Smooth muscle cell (in vitro differentiated cells): ENCODE measurements around the gene UCK1. TPM values are rescaled to one million over a fixed set of nuclear protein-coding genes. Genes with fewer than 3 reads are reported as not detected.
A peak's percentile ranks its signal among the peaks of the same experiment; 100 is the strongest.
"Not testable (repeated sequence)": the region's sequence is repeated elsewhere in the genome, so short reads cannot be mapped to it uniquely, and the experiment has no call there.

Source experiments
- DNase-seq: peaks from one replicate; lab custom pipeline; 2025; ENCODE audit not compliant: unreplicated experiment; lab: John Stamatoyannopoulos, UW
- H2AFZ ChIP-seq: fragments of 200-600 bp; sonication (generic); 2 replicates; pipeline ENCODE4 v1.6.0; 2016; ENCODE audit warnings: antibody characterized with exemption, low read depth, mild to moderate bottlenecking
- H3F3A ChIP-seq: fragments of 200-600 bp; sonication (generic); 2 replicates; pipeline ENCODE4 v1.6.0; 2017; ENCODE audit warnings: antibody characterized with exemption, low read depth
- H3K27ac ChIP-seq: fragments of 200-600 bp; sonication (generic); 2 replicates; pipeline ENCODE4 v1.5.1; 2016; ENCODE audit warnings: low read depth, mild to moderate bottlenecking
- H3K27me3 ChIP-seq: fragments of 200-600 bp; sonication (generic); 2 replicates; pipeline ENCODE4 v1.6.1; 2016; ENCODE audit warnings: low read depth, mild to moderate bottlenecking
- H3K36me3 ChIP-seq: fragments of 200-600 bp; sonication (generic); 2 replicates; pipeline ENCODE4 v1.5.1; 2016; ENCODE audit warnings: low read depth
- H3K4me1 ChIP-seq: fragments of 200-600 bp; sonication (generic); 2 replicates; pipeline ENCODE4 v1.5.1; 2016; ENCODE audit warnings: low read depth
- H3K4me2 ChIP-seq: fragments of 200-600 bp; sonication (generic); 2 replicates; pipeline ENCODE4 v1.6.0; 2016; ENCODE audit warnings: mild to moderate bottlenecking
- H3K4me3 ChIP-seq: fragments of 200-600 bp; sonication (generic); 2 replicates; pipeline ENCODE4 v1.5.1; 2016; ENCODE audit warnings: mild to moderate bottlenecking
- H3K79me2 ChIP-seq: fragments of 200-600 bp; sonication (generic); 2 replicates; pipeline ENCODE4 v1.6.0; 2016; ENCODE audit warnings: low read depth, mild to moderate bottlenecking
- H3K9ac ChIP-seq: fragments of 200-600 bp; sonication (generic); 2 replicates; pipeline ENCODE4 v1.6.0; 2016; ENCODE audit warnings: low read depth
- H3K9me3 ChIP-seq: fragments of 200-600 bp; sonication (generic); replicated peaks from 2 replicates; pipeline ENCODE4 v1.5.1; 2016; ENCODE audit warnings: low read depth
- H4K20me1 ChIP-seq: fragments of 200-600 bp; sonication (generic); 2 replicates; pipeline ENCODE4 v1.6.0; 2016; ENCODE audit warnings: low read depth
- CTCF ChIP-seq: fragments of 200-600 bp; sonication (generic); IDR thresholded peaks from 2 replicates; pipeline ENCODE4 v1.5.1; 2017; ENCODE audit warnings: borderline replicate concordance, mild to moderate bottlenecking, antibody characterized with exemption; ENCODE audit not compliant: insufficient read depth, poor library complexity, severe bottlenecking
- WGBS: methylation state at CpG from one replicate; pipeline ENCODE4 v1.1.7; 2016; ENCODE audit warnings: low lambda C conversion rate; 5-methylcytosine and 5-hydroxymethylcytosine counted together
- polyA plus RNA-seq: library from polyadenylated mRNA; unstranded; fragments of >200 nt; fragmentation: Nextera tagmentation; extraction: Ambion mirVana; gene quantifications from 2 replicates; pipeline ENCODE4 v1.2.1, GENCODE V29; 2016
- total RNA-seq: library from RNA; depleted of rRNA; stranded (reverse); fragments of >200 nt; gene quantifications from 2 replicates; pipeline ENCODE4 v1.2.3, GENCODE V29; 2014

UCK1 gene
- total and polyA plus RNA-seq, 2 experiments from 2014 or later: 9.7 to 20.2 TPM

- Histone ChIP-seq H3K9ac (no peak overlapping the region), H4K20me1 (no peaks in the 10 kb centered on the region), H3K4me2 (peak overlapping the region; percentile 51), H2AFZ (no peak overlapping the region), H3K9me3 (no peaks in the 10 kb centered on the region), H3K27ac (no peak overlapping the region), H3K79me2 (no peaks in the 10 kb centered on the region), H3K36me3 (no peaks in the 10 kb centered on the region), H3F3A (no peaks in the 10 kb centered on the region), H3K27me3 (peaks cover 32% of the 10 kb centered on the region), H3K4me3 (no peak overlapping the region), H3K4me1 (no peaks in the 10 kb centered on the region)
- TF ChIP-seq CTCF: no peak
- WGBS: 42% methylated on average over 9 of the region's 54 CpGs
- no peak for DNase-seq
Measured at GRCh38 chr9:131554843-131555351, 23.8 kb upstream of the UCK1 start.

DNA sequence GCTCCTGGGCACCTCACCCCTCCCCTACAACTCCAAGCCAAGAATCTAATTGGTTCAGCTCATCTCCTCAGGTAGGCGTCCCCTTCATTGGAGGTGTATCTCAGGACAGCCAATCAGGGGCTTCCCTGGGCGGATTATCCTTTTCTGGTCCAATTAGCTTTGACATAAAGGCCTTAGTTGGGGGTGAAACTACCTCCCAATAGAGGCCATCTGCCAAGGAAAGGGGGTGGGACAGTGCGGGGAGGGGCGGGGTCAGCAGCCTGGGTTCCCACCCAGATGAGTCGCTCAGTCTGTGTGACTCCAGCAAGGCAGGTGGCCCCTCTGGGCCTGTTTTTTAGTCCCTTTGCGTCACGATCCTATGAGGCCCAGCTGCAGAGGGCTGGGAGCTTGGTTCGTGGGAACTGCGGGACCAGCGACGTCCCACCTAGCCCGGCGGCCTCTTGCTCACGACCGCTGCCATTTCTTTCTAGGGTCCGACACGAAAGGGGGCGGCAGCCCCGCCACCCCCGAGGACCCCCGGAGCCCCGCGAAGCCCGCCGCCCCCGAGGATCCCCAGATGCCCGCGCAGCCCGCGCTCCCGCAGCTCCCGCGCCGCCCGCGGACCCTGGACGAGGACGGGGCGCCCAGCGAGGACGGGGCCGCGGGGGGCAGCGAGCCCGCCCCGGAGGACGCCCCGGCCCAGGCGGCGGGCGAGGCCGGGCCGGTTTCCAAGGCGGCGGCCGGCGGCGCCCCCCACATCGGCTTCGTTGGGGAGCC lies 23.2 kb upstream of the UCK1 start:
- H3K9me3 ChIP-seq: no peaks in the 10 kb centered on the region
- DNase-seq: no peak
- H3K4me3 ChIP-seq: no peak overlapping the region
- TF ChIP-seq CTCF: no peak
- H3K79me2 ChIP-seq: no peaks in the 10 kb centered on the region
- no peak overlapping the region for H3K9ac ChIP-seq
- no peaks in the 10 kb centered on the region for H3F3A ChIP-seq
- H3K36me3 ChIP-seq: no peaks in the 10 kb centered on the region
- no peaks in the 10 kb centered on the region for H3K4me1 ChIP-seq
- H3K27me3 ChIP-seq: peaks cover 32% of the 10 kb centered on the region
- WGBS: 50% methylated on average over 13 of the region's 60 CpGs
- H3K27ac ChIP-seq: no peak overlapping the region
- no peaks in the 10 kb centered on the region for H4K20me1 ChIP-seq
- H2AFZ ChIP-seq: no peak overlapping the region
- no peak overlapping the region for H3K4me2 ChIP-seq

GRCh38 chr9:131552030-131552429 lies 21.0 kb upstream of the UCK1 start:
- no peaks in the 10 kb centered on the region for H3K9me3 ChIP-seq
- H3K4me2 ChIP-seq: no peak overlapping the region
- no peaks in the 10 kb centered on the region for H3K36me3 ChIP-seq
- no peak overlapping the region for H3K9ac ChIP-seq
- no peaks in the 10 kb centered on the region for H3F3A ChIP-seq
- no peak for DNase-seq
- H4K20me1 ChIP-seq: no peaks in the 10 kb centered on the region
- H2AFZ ChIP-seq: no peak overlapping the region
- no peaks in the 10 kb centered on the region for H3K79me2 ChIP-seq
- H3K27ac ChIP-seq: no peak overlapping the region
- H3K4me1 ChIP-seq: no peaks in the 10 kb centered on the region
- WGBS: 80% methylated on average over 6 of the region's 6 CpGs
- peaks cover 32% of the 10 kb centered on the region for H3K27me3 ChIP-seq
- TF ChIP-seq CTCF: no peak
- no peak overlapping the region for H3K4me3 ChIP-seq

GRCh38 chr9:131550465-131550864 lies 19.4 kb upstream of the UCK1 start:
- not testable (repeated sequence) for H3K27ac ChIP-seq, H4K20me1 ChIP-seq, H3K79me2 ChIP-seq, H3K4me2 ChIP-seq, H3K4me3 ChIP-seq, H2AFZ ChIP-seq, H3K4me1 ChIP-seq, H3K9ac ChIP-seq, H3F3A ChIP-seq, H3K36me3 ChIP-seq, H3K9me3 ChIP-seq, DNase-seq
- peaks cover 27% of the 10 kb centered on the region for H3K27me3 ChIP-seq
- 93% methylated on average over 8 of the region's 8 CpGs for WGBS

GRCh38 chr9:131549186-131549585 lies 18.1 kb upstream of the UCK1 start:
- 95% methylated on average over 10 of the region's 10 CpGs for WGBS
- H3K9me3 ChIP-seq, DNase-seq, H3K36me3 ChIP-seq, H3K4me2 ChIP-seq, H2AFZ ChIP-seq, H3F3A ChIP-seq, H4K20me1 ChIP-seq, H3K4me1 ChIP-seq, H3K9ac ChIP-seq, H3K27ac ChIP-seq, H3K79me2 ChIP-seq, H3K4me3 ChIP-seq: not testable (repeated sequence)
- H3K27me3 ChIP-seq: peaks cover 16% of the 10 kb centered on the region
